Islet of Langerhans (tissue), 1 donor: ENCODE measurements around the gene PLA2G4B.

Experiments
- FAIRE-seq: peaks from one replicate; lab custom pipeline; 2011; peaks lifted over from hg19 to GRCh38; lab: Jason Lieb, UNC

The PLA2G4B gene

DNA sequence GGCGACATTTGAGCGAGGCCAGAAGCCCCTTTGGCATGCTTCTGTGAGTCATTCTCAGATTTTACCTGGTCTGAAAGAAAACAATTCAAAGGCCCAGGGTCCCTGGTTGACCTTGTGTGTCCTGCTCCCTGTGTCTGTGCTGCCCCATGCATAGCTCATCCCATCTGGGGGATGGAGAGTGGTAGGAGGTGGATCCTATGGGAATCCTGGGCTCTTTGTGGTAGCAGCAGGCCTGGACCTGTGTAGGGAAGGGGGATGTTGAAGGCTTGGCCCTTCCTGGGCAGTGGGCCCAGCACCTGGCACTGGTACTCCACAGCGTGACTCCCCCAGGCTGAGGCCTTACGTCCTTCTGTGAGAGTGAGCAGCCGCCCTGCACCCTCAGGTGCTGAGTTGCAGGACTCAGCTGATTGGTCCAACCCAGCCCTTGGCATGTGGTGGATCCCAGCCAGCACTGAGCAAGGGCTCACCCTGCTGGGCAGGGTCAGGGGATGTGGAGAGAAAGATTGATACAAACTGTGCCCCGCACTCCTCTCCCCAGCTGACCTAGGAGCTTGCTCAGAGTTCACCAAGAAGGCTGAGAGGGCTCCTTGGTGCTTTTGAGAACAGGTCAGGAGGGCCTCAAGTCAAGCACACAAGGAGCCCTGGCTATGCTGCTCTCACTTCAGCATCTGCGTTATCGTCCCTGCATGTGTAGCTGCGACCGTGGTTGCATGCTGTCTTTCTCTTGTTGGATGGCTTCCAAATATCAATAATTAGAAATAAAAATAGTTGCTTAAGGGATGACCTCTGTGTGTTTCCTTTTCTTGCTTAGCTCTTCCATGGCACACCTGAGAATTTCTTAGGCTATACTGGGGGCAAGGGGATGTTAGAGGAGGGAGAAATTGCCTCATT is 32.1 kb upstream of the PLA2G4B start:
- FAIRE-seq: no peak

GRCh38 chr15:41809121-41809520 is 29.5 kb upstream of the PLA2G4B start:
- no peak for FAIRE-seq

DNA sequence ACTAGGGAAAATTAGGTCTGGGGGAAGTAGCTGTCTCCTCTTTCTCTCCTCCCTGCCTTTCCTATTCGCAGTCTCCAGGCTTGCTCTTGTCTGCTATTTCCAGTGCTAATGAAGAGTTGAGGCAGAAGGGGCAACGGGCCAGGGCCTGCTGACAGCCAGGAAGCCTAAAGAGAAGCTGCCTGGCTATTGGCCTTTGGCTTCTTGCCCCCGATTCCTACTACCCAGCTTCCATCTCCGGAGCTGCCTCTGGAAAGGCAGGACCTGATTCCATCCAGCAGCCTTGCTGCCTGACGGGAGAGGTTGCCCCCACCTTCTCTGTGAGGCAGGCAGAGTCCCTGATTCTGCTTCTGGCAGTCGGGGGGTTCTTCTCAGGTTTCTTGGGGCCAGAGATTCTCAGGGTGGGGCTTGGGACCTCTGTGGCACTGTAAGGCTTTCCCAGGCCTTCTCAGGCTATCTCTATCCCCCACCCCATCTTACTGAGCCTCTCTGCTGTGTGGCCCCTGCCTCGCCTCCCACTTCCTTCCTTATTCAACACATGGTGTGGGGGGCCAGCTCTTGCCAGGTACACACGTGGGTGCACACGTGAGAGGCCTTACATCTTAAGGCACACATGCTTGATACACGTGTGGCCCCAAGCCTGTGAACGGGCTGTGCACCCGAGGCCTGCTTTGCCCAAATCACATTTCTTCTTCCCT is 29.0 kb upstream of the PLA2G4B start:
- FAIRE-seq: no peak

- FAIRE-seq: no peak
These were observed 27.8 kb upstream of the PLA2G4B start for GRCh38 chr15:41810651-41811431.

GRCh38 chr15:41811432-41812195 is 27.0 kb upstream of the PLA2G4B start:
- no peak for FAIRE-seq

DNA sequence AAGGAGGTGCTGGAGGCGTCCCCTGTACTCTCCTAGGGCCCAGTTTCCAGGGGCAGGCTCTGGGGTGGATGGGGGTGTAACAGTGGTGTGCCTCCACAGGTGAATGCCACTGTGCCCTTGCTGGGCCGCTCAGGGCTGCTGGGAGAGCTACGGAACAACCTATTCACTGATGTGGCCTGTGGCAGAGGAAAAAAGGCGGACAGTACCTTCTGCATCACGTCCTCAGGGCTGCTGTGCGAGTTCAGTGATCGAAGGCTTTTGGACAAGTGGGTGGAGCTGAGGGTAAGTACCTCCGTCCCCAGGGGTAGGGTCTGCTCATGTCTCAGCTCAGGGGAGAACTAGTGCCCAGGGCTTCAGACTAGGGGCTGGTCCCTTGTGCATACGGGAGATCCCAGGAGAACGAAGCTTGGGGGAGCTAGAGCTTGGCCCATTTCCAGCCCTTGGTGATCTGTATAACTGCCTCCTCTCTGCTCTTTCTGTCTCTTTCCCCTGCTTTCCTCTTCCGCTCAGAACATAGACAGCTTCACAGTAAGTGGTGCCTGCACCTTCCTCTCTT is 25.7 kb upstream of the PLA2G4B start:
- FAIRE-seq: no peak

GRCh38 chr15:41813426-41813825 is 25.2 kb upstream of the PLA2G4B start:
- FAIRE-seq: no peak

GRCh38 chr15:41814534-41814933 is 24.1 kb upstream of the PLA2G4B start:
- no peak for FAIRE-seq

DNA sequence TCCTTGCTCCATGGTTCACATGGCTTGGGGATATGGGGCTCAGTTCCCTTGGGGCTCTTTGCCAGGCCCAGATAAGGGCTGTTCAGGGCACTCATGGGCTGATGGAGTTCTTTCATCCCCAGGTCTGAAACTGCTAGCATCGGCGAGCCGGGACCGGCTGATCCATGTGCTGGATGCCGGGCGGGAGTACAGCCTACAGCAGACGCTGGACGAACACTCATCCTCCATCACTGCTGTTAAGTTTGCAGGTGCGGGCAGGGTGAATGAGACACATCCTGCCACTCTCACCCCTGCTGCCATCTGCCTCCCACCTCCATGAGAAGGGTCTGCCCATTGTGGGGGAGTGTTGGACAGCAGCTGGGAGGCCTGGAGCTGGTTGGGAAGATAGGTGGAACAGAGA is 21.9 kb upstream of the PLA2G4B start:
- FAIRE-seq: no peak

GRCh38 chr15:41817327-41817726 is 21.3 kb upstream of the PLA2G4B start:
- no peak for FAIRE-seq

- no peak for FAIRE-seq
These were observed 20.9 kb upstream of the PLA2G4B start for GRCh38 chr15:41817781-41818180.

DNA sequence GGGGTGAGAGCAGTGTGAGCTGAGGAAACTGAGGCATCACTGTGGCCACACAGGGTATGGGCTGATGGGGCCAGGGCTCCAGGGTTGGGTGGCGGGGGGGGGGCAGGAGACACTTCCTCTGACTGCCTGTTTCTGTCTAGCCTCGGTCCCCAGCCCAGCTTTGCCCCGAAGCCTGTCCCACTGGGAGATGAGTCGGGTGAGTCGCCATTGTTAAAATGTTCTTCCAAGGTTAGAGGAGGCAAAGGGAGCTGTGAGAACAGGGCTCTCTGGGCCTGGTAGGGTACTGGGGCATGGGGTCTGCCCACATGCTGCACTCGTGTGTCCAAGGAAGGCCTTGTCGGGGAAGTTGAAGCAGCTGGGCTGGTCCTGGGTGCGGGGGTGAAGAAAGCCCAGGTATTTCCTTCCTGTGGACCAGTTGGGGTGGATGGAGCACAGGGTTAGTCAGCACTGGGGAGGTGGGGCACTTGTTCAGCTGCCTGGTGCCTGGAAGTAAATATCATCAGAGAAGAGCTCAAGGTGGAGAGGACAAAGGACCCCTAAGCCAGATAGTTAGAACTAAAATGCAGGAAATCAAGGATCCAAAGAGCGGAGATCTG is 19.1 kb upstream of the PLA2G4B start:
- FAIRE-seq: no peak

GRCh38 chr15:41820791-41821423 is 17.7 kb upstream of the PLA2G4B start:
- no peak for FAIRE-seq

DNA sequence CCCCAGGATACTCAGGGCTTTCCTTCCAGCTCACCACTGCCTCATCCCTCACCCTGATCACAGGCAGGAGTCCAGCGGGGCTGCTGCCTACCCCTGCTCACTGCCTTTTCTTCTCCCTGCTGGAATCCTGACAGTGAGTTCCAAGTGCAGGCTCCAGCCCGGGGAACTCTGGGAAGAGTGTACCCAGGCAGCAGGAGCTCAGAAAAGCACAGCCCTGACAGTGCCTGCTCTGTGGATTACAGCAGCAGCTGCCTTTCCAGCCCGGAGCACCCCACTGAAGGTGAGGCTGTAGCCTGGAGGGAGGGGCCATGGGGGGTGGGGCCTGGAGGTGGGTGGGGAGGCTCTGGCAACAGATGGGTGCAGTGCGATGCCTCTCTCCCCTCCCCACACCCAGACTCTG is 16.8 kb upstream of the PLA2G4B start:
- FAIRE-seq: no peak

DNA sequence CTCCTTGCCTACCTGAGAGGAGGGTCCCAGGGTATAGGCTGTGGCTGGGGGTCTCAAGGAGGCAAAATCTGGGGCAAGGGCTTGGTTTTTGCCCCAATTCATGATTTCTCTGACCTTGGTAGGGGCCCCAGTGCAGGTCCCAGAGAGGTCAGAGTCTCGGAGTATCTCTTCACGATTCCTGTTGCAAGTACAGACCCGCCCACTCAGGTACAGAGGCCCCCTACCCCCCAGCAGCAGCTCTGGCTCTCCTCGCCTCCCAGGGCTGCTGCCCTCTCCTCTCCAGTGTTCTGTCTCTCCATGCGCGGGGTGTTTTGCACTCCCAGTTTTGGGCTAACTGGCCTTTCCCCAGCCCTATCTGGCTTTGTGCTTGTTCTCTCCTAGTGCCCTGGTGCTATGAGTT is 16.2 kb upstream of the PLA2G4B start:
- no peak for FAIRE-seq

GRCh38 chr15:41822957-41823356 is 15.7 kb upstream of the PLA2G4B start:
- no peak for FAIRE-seq

DNA sequence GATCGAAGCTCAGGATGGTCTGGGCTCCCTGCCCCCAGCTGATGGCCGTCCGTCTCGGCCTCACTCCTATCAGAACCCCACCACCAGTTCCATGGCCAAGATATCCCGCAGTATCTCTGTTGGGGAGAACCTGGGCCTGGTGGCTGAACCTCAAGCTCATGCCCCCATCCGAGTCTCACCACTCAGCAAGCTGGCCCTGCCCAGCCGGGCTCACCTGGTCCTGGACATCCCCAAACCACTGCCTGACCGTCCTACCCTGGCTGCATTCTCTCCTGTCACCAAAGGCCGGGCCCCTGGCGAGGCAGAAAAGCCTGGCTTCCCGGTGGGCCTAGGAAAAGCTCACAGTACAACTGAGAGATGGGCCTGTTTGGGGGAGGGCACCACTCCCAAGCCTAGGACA is 15.1 kb upstream of the PLA2G4B start:
- FAIRE-seq: no peak

DNA sequence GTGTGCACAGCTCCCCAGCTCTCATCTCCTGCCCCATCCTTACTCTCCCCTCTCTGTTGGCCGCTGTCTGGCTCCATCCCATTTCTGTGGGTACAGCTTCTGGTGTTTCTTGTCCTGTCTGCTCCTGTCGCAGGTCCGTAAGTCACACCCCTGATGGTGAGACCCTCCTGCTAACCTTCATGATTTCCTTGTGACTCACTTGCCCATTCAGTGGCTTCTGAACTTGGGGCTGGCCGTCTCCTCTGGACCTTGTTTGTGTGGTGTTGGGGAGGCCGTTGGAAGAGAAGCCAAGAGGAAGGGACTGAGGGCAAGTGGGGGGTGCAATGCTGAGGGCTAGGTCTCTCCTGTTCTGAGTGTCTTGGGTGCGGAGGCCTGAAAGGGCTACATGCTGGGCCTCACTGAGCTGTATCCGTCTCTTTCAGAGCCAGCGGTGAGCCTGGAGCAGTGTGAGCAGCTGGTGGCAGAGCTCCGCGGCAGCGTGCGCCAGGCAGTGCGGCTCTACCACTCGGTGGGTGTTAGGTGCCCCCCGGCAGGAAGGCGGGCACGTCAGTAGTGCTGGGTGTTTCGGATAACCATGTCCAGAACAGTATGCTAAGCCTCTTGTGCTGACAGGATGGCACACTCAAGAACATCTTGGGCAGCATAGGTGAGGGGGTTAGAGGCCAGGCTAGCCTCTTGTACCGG is 14.4 kb upstream of the PLA2G4B start:
- no peak for FAIRE-seq

DNA sequence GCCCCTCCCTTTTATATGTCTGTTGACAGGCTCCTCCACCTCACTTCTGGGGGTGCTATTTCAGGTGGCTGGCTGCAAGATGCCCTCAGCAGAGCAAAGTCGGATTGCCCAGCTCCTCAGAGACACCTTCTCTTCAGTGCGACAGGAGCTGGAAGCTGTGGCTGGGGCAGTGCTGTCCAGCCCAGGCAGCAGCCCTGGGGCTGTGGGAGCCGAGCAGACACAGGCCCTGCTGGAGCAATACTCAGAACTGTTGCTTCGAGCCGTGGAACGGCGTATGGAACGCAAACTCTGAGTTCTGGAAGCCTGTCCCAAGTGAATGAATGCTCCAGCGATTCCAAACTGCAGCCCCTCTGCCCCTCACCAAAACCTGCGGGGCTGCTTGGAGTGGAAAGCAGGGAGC is 13.5 kb upstream of the PLA2G4B start:
- FAIRE-seq: no peak
